NCI-H1092 treated with DMSO at 0.1 percent for 48 hours (cell line): ENCODE results near the gene GLIS1.

Experiments used
- DNase-seq: peaks from one replicate; lab custom pipeline; 2025; lab: John Stamatoyannopoulos, UW

GLIS1 gene

GRCh38 chr1:53462769-53463501 is 276.0 kb downstream of the GLIS1 start:
- no peak for DNase-seq

- no peak for DNase-seq
Measured at GRCh38 chr1:53462193-53462592, 276.8 kb downstream of the GLIS1 start.

GRCh38 chr1:53461323-53462044 is 277.5 kb downstream of the GLIS1 start:
- DNase-seq, result no peak

- DNase-seq, result no peak
Measured at GRCh38 chr1:53460666-53461322, 278.2 kb downstream of the GLIS1 start.

GRCh38 chr1:53460211-53460634 is 278.7 kb downstream of the GLIS1 start:
- DNase-seq, result no peak

GRCh38 chr1:53459321-53460175 is 279.4 kb downstream of the GLIS1 start, which contains the start of gene DMRTB1:
Gene DMRTB1 (plus strand): TSS chr1:53459399. CDS start chr1:53459454, 55 bp downstream.
- DNase-seq, result no peak

DNA sequence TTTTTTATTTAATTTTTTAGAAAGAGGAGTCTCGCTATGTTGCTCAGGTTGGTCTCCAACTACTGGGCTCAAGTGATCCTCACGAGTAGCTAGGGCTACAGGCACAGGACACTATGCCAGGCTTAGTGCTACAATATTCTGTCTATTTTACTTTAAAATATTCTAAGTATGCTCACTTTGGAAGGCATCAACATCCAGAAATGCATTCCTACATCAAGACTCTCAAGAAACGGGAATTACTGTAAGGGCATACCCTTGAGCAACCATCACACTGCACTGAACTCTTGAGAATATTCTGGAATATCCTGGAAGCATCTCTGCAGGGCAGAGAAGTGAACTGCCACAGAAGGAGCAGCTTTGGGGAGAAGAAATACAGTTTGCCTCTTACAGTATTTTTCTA is 280.3 kb downstream of the GLIS1 start:
- DNase-seq, result no peak
